Esophagus muscularis mucosa (tissue), 3 donors: ENCODE data around the gene ERMARD.

Experiments used
- POLR2A ChIP-seq: fragments of 450-650 bp; IDR thresholded peaks from one replicate; pipeline ENCODE4 v1.6.1; 2017; ENCODE audit warnings: antibody characterized with exemption, moderate library complexity, mild to moderate bottlenecking, low read depth
- TF ChIP-seq, protein P1 (sequence below), 3 experiments: fragments of 200-600 bp in 2 of 3; fragments of 450-650 bp in 1 of 3; sonication (generic) in 2 of 3; IDR thresholded peaks; one replicate each; pipeline ENCODE4 v1.5.1; 2017 to 2019; ENCODE audit warnings: antibody characterized with exemption in 3 of 3, mild to moderate bottlenecking in 2 of 3, moderate library complexity in 1 of 3

DNA sequence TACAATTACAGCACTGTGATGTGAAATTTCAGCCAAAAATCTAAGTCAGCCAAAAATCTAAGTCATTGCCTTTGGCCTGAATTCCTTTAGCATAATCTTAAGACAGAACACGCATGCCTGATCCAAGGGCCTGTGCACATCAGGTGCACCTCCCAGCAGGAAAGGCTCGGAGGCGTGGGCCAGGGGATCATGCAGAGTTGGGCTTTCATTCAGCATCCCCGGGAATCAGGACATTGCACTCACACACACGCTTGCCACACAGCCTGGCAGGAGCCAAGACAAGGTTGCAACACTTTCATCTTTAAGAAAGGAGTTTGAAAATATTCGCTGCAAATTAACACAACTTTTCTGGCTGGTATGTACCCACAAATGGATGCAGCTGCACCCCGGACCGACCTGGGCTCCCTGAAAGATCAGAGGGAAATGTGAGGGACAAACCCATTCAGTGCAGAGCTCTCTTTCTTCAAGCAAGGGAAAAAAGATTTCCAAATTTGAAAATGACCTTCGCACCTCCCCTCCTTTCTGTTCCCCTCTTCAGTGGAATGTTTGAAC is 48.8 kb downstream of the ERMARD start:
- TF ChIP-seq POLR2A, result no peak
- TF ChIP-seq, protein P1, sequence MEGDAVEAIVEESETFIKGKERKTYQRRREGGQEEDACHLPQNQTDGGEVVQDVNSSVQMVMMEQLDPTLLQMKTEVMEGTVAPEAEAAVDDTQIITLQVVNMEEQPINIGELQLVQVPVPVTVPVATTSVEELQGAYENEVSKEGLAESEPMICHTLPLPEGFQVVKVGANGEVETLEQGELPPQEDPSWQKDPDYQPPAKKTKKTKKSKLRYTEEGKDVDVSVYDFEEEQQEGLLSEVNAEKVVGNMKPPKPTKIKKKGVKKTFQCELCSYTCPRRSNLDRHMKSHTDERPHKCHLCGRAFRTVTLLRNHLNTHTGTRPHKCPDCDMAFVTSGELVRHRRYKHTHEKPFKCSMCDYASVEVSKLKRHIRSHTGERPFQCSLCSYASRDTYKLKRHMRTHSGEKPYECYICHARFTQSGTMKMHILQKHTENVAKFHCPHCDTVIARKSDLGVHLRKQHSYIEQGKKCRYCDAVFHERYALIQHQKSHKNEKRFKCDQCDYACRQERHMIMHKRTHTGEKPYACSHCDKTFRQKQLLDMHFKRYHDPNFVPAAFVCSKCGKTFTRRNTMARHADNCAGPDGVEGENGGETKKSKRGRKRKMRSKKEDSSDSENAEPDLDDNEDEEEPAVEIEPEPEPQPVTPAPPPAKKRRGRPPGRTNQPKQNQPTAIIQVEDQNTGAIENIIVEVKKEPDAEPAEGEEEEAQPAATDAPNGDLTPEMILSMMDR (IDR thresholded peaks at IDR 0.05), result no peak
